Measurements from ENCODE around the gene CEMIP.
"Not testable (repeated sequence)": the region's sequence is repeated elsewhere in the genome, so short reads cannot be mapped to it uniquely, and the experiment has no call there.

Gene CEMIP

DNA sequence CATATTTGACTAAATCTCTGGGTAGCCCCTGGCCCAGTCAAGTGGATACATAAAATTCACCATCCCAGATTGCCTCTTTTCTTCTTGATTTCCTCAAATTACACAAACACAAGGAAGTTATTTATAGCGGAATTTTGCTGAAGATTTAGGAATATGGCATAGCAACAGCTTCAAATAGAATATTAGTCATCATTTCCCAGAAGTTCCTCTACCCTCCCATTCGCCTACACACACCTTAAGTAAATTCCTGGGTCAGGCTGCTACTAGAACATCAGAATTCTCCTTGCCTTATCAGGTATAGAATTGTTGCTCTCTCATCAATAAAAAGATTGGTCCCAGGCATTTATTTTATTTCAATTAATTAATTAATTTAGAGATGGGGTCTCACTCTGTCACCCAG is 178.8 kb downstream of the CEMIP start:
- TF ChIP-seq, protein P1, sequence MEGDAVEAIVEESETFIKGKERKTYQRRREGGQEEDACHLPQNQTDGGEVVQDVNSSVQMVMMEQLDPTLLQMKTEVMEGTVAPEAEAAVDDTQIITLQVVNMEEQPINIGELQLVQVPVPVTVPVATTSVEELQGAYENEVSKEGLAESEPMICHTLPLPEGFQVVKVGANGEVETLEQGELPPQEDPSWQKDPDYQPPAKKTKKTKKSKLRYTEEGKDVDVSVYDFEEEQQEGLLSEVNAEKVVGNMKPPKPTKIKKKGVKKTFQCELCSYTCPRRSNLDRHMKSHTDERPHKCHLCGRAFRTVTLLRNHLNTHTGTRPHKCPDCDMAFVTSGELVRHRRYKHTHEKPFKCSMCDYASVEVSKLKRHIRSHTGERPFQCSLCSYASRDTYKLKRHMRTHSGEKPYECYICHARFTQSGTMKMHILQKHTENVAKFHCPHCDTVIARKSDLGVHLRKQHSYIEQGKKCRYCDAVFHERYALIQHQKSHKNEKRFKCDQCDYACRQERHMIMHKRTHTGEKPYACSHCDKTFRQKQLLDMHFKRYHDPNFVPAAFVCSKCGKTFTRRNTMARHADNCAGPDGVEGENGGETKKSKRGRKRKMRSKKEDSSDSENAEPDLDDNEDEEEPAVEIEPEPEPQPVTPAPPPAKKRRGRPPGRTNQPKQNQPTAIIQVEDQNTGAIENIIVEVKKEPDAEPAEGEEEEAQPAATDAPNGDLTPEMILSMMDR (conservative IDR thresholded peaks at IDR 0.05; ENCODE audit: low read length), result no peak
- H3K4me3 ChIP-seq (ENCODE audit: low read length), result no peak overlapping the region
- no peak for DNase-seq (ENCODE audit: low read depth)

DNA sequence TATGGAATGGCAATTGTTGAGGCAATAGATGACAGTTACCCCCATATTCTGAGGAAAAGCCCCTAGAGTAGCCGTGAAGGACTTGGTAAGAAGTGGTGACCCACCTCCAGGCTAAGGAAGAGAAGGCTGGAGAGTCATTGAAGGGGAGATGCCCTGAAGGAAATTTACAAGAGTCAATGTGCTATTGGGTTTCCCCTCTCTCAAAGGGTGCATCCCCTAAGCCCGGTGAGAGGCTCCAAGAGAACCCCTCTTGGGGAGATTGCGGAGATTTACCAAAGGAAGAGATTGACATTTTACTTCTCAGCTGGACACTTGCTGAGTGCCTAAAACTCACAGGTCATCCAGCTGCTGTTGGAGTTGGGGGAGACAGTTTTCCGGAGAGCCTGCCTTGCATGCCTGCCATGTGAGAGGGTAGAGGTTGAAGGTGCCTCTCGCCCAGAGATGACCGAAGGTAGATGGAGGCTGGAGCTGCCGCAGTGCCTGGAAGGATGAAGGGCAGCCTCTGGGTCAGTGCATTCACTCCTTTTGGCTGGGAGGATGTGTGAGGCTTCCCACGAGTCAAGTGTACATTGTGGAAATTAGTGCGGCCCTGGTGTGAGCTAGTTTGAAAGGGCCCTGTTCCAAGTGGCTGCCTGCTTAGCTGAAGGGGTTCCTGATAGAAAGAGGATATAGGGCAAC is 179.8 kb downstream of the CEMIP start:
- DNase-seq (ENCODE audit: low read depth), result no peak
- no peak overlapping the region for H3K4me3 ChIP-seq (ENCODE audit: low read length)
- TF ChIP-seq, protein P1 (conservative IDR thresholded peaks at IDR 0.05; ENCODE audit: low read length), result no peak

DNA sequence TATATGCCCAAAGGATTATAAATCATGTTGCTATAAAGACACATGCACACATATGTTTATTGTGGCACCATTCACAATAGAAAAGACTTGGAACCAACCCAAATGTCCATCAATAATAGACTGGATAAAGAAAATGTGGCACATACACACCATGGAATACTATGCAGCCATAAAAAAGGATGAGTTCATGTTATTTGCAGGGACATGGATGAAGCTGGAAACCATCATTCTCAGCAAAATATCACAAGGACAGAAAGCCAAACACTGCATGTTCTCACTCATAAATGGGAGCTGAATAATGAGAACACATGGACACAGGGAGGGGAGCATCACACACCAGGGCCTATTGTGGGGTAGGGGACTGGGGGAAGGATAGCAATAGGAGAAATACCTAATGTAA is 186.3 kb downstream of the CEMIP start:
- H3K4me3 ChIP-seq (ENCODE audit: low read length); DNase-seq (ENCODE audit: low read depth): not testable (repeated sequence)

DNA sequence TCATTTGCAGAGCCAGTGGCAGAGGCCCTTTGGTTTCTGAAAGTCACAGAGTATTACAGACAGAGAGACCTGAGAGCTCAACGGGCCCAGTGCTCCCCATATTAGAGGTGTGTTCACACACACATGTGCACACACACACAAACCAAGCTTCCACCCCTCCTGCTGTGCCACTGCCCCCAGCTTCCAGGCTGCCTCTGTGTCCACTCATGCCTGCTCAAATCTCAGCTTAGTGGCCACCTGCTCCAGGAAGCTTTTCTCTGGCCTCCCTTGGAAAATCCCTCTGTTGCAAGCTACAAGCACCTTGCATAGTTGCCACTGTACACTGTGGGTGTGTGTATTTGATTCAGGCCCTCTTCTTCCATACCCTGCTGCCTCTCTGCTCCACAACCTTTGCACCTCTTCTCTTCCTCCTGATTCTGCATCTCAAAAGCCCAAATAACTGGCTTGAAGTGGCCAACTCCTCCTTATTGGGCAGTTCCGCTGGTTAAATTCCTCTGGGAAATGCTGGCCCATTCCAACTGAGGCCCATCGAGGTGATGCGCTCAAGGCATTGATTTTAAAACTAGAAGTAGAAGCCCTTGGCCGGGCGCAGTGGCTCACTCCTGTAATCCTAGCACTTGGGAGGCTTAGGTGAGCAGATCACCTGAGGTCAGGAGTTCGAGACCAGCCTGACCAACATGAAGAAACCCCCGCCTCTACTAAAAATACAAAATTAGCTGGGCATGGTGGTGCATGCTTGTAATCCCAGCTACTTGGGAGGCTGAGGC is 187.4 kb downstream of the CEMIP start:
- TF ChIP-seq, protein P1 (conservative IDR thresholded peaks at IDR 0.05; ENCODE audit: low read length), result no peak
- H3K4me3 ChIP-seq (ENCODE audit: low read length), result no peak overlapping the region
- DNase-seq (ENCODE audit: low read depth), result no peak

DNA sequence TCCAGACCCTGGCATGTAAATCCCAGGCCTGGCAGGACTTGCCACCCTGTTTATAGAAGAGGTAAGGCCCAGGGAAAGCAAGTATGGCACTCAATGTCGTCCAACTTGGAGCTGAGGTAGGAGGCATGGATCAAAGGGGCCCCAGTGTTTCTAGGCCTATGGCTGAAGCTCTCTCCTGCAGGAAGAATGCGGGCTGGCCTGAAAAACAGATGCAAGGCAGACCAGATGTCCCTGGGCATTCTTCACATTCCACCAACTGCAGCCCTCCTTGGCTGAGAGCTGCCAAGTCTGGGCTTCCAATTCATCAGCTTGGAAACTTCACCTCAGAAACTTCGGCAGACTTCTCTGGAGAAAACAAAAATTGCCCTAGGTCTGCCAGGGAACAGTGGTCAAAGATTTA is 188.3 kb downstream of the CEMIP start:
- H3K4me3 ChIP-seq (ENCODE audit: low read length), result no peak overlapping the region
- TF ChIP-seq, protein P1 (conservative IDR thresholded peaks at IDR 0.05; ENCODE audit: low read length), result no peak
- peak; percentile 94 for DNase-seq (ENCODE audit: low read depth)

DNA sequence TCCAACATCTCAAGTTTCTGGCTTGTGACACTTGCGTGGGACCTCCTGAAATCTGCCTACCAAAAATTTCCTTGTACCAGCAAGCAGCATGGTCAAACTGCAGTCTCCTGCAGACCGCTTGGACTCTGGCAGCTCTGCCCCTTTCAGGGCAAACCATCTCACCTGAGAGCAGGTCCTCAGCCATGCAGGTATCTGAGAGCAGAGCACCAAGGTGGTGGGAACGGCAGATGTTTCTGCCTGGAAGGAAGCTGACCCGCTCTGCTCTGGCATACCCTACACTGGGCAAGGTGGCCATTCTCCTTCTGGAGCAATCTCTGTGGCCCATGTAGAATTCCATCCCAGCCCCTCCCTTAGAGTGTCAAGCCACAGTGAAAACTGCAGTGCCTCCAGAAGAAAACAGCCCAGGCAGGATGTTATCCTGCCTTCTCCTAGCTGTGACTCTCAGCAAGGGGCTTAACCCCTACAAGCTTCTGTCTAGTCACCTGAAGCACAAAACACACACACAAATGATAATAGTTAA is 188.9 kb downstream of the CEMIP start:
- H3K4me3 ChIP-seq (ENCODE audit: low read length), result no peak overlapping the region
- TF ChIP-seq, protein P1 (conservative IDR thresholded peaks at IDR 0.05; ENCODE audit: low read length), result no peak
- DNase-seq (ENCODE audit: low read depth), result no peak

DNA sequence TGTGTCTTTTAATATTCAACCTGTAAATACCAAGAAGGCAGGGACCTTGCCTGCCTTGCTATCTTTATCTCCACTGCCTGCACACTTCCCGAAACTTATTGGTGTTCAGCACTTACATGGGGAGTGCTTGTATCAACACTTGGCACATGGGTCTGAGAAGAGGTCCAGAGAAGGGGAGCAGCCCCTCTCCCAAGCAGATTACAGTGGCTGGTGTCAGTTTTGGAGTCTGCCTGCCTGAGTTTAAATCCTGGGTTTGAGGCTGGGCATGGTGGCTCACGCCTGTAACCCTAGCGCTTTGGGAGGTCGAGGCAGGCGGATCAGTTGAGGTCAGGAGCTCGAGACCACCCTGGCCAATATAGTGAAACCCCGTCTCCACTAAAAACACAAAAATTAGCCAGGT is 190.1 kb downstream of the CEMIP start:
- H3K4me3 ChIP-seq (ENCODE audit: low read length), result no peak overlapping the region
- DNase-seq (ENCODE audit: low read depth), result no peak
- TF ChIP-seq, protein P1 (conservative IDR thresholded peaks at IDR 0.05; ENCODE audit: low read length), result no peak
